ENCODE measurements around the gene SLK.

DNA sequence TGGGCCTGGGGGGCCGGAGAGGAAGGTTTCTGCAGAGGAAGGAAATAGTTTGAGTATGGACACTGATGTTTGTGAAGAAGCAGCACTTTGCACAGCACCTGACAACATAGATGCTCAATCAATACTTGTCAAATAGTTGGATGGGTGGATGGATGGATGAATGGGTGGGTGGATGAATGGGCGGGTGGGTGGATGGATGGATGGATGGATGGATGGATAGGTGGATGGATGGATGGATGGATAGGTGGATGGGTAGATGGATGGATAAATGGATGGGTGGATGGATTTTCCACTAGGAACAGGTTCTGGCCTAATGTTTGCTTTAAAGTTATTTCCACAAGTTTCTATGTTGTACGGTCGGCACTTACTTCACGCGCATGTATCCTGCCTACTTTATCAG lies 73.4 kb downstream of the SLK start:
- TF ChIP-seq EZH2 (IDR thresholded peaks at IDR 0.05) = no peak
- no peak for TF ChIP-seq POLR2AphosphoS5 (IDR thresholded peaks at IDR 0.05; ENCODE audit: borderline replicate concordance, low read depth, low read length)

All from SK-N-MC (cell line).